PC-3 (cell line): ENCODE measurements around the gene KRTAP2-2. TPM values are rescaled to one million over a fixed set of nuclear protein-coding genes. Genes with fewer than 3 reads are reported as not detected.

ENCODE experiments used
- ATAC-seq: fragments of 200-7000 bp; cut with Tn5 transposase; 2 replicates; pipeline ENCODE4 v1.9.1; 2020; ENCODE audit warnings: mild to moderate bottlenecking, moderate library complexity
- BruUV-seq: library from RNA; stranded (reverse); fragments of 400-500 nt; replicated peaks from 2 replicates; lab custom pipeline; 2021; lab: Mats Ljungman, UMichigan
- CTCF ChIA-PET: fragments of 300-600 bp; sonication (Branson Sonifier 250); formaldehyde crosslinking; loops from one replicate; lab custom pipeline; 2022; ENCODE audit warnings: antibody characterized with exemption; lab: Charles Lee
- POLR2A ChIA-PET: fragments of 300-600 bp; sonication (Branson Sonifier 250); formaldehyde crosslinking; loops from one replicate; lab custom pipeline; 2022; ENCODE audit warnings: antibody characterized with exemption; ENCODE audit not compliant: unreplicated experiment; lab: Charles Lee
- DNase-seq: peaks from one replicate; pipeline ENCODE4 v3.0.0-alpha.2; 2015
- H2AFZ ChIP-seq: fragments of 300-600 bp; sonication (generic); 2 replicates; pipeline ENCODE4 v1.6.0; 2016; ENCODE audit warnings: antibody characterized with exemption, low read length
- H3F3A ChIP-seq: fragments of 300-600 bp; sonication (generic); one replicate; pipeline ENCODE4 v1.6.0; 2017; ENCODE audit warnings: antibody characterized with exemption, low read length, control low read depth, mild to moderate bottlenecking; ENCODE audit not compliant: unreplicated experiment
- H3K27ac ChIP-seq: fragments of 300-600 bp; sonication (generic); 2 replicates; pipeline ENCODE4 v1.5.1; 2016; ENCODE audit warnings: mild to moderate bottlenecking, low read length
- H3K27me3 ChIP-seq: fragments of 300-600 bp; sonication (generic); 2 replicates; pipeline ENCODE4 v1.6.1; 2016; ENCODE audit warnings: low read length, mixed read lengths
- H3K36me3 ChIP-seq: fragments of 300-600 bp; sonication (generic); 2 replicates; pipeline ENCODE4 v1.6.1; 2016; ENCODE audit warnings: low read depth, mixed run types, low read length, mixed read lengths
- H3K4me1 ChIP-seq: fragments of 300-600 bp; sonication (generic); 2 replicates; pipeline ENCODE4 v1.5.1; 2016; ENCODE audit warnings: low read length; ENCODE audit not compliant: insufficient read depth
- H3K4me2 ChIP-seq: fragments of 300-600 bp; sonication (generic); 2 replicates; pipeline ENCODE4 v1.6.0; 2016; ENCODE audit warnings: low read length
- H3K4me3 ChIP-seq: fragments of 300-600 bp; sonication (generic); 2 replicates; pipeline ENCODE4 v1.5.1; 2016; ENCODE audit warnings: mild to moderate bottlenecking, low read length, mixed read lengths
- H3K79me2 ChIP-seq: fragments of 300-600 bp; sonication (generic); 2 replicates; pipeline ENCODE4 v1.6.1; 2017; ENCODE audit warnings: low read length, mixed read lengths
- H3K9ac ChIP-seq: fragments of 300-600 bp; sonication (generic); 2 replicates; pipeline ENCODE4 v1.6.0; 2016; ENCODE audit warnings: mild to moderate bottlenecking, low read length
- H3K9me2 ChIP-seq: fragments of 300-600 bp; sonication (generic); replicated peaks from 2 replicates; pipeline ENCODE4 v1.6.1; 2016; ENCODE audit warnings: mixed run types, low read length, mixed read lengths
- H3K9me3 ChIP-seq: fragments of 300-600 bp; sonication (generic); 2 replicates; pipeline ENCODE4 v1.6.1; 2016; ENCODE audit warnings: low read length, mixed read lengths
- H4K20me1 ChIP-seq: fragments of 300-600 bp; sonication (generic); 2 replicates; pipeline ENCODE4 v1.6.1; 2016; ENCODE audit warnings: low read length, mixed read lengths
- EZH2 ChIP-seq: fragments of 300-600 bp; sonication (generic); IDR thresholded peaks from one replicate; pipeline ENCODE4 v1.6.1; 2017; ENCODE audit warnings: antibody characterized with exemption, mild to moderate bottlenecking, low read length; ENCODE audit not compliant: unreplicated experiment
- EZH2phosphoT487 ChIP-seq: fragments of 300-600 bp; sonication (generic); IDR thresholded peaks from 2 replicates; pipeline ENCODE4 v1.6.1; 2018; ENCODE audit warnings: mild to moderate bottlenecking, antibody characterized with exemption, low read length, borderline replicate concordance
- intact Hi-C: fragments of 100-400 bp; cut with micrococcal nuclease; formaldehyde crosslinking; loops from 2 replicates; pipeline ENCODE4 v1.9.0; 2023
- total RNA-seq: library from RNA; depleted of rRNA; stranded (reverse); fragments of >200 nt; gene quantifications from 2 replicates; pipeline ENCODE4 v1.2.3, GENCODE V29; 2014
- TF ChIP-seq, protein P1 (sequence below): fragments of 300-600 bp; sonication (generic); conservative IDR thresholded peaks from 2 replicates; pipeline ENCODE4 v1.5.1; 2017; ENCODE audit warnings: antibody characterized with exemption, low read depth, mild to moderate bottlenecking, low read length

The KRTAP2-2 gene
- total RNA-seq, 1 experiment from 2014 or later: not detected

DNA sequence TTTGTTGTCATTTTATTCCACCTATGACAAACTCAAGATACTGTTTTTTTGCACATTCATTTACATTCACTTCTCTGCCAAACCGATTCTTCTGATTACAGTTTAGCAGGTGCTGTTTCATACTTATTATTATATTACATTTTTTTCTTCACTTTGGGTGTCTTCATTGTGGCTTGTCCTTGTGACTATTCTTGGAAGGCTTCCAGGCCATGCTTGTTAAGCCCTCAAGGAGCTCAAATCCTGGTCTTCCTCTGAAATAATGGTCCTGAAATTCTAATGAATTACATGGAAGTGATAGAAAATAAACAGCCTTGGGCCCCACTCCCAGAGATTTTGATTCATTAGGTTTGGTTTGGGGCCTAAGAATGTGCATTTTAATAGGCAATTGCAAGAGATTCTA, 9.3 kb upstream of the KRTAP2-2 start:
- Histone ChIP-seq H3K4me3 (no peak overlapping the region), H3F3A (peaks cover 8% of the 10 kb centered on the region), H3K4me1 (peaks cover 76% of the 10 kb centered on the region), H3K36me3 (no peaks in the 10 kb centered on the region), H2AFZ (no peak overlapping the region), H3K9me3 (no peaks in the 10 kb centered on the region), H3K9ac (no peak overlapping the region), H3K27ac (peak overlapping the region; percentile 21; the same call in 1 of the 2 replicates), H3K4me2 (no peak overlapping the region), H3K79me2 (no peaks in the 10 kb centered on the region), H3K27me3 (no peaks in the 10 kb centered on the region), H3K9me2 (no peaks in the 10 kb centered on the region), H4K20me1 (no peaks in the 10 kb centered on the region)
- no peak for ATAC-seq
- TF ChIP-seq EZH2 (no peak), EZH2phosphoT487 (no peak)
- TF ChIP-seq, protein P1, sequence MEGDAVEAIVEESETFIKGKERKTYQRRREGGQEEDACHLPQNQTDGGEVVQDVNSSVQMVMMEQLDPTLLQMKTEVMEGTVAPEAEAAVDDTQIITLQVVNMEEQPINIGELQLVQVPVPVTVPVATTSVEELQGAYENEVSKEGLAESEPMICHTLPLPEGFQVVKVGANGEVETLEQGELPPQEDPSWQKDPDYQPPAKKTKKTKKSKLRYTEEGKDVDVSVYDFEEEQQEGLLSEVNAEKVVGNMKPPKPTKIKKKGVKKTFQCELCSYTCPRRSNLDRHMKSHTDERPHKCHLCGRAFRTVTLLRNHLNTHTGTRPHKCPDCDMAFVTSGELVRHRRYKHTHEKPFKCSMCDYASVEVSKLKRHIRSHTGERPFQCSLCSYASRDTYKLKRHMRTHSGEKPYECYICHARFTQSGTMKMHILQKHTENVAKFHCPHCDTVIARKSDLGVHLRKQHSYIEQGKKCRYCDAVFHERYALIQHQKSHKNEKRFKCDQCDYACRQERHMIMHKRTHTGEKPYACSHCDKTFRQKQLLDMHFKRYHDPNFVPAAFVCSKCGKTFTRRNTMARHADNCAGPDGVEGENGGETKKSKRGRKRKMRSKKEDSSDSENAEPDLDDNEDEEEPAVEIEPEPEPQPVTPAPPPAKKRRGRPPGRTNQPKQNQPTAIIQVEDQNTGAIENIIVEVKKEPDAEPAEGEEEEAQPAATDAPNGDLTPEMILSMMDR: no peak
- no peak for DNase-seq
- intact Hi-C loops: loop anchor here (5.0 to 10.0 kb wide), 3 partner anchors 60 to 150 kb away; partner anchors contain the start of gene KRTAP3-1
- BruUV-seq: no TSS peak
- ChIA-PET POLR2A (no interaction called here), CTCF (no interaction called here)

DNA sequence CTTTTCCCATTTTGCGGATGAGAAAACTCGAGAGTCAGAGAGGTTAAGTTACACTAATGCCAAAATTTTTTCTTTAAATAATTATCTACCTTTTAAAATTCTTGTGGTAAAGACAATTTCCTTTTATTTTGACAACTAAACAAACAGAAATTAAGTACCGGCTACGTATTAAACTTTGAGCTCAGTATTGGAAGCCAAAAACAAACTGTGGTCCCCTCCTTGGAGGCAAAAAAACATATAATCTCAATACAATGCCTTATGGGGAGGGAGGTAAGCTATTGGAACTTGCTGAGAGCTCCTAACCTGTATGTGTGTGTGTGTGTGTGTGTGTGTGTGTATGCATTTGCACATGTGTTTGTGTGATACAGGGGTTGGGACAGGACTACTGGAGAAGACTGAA, 8.4 kb upstream of the KRTAP2-2 start:
- no peaks in the 10 kb centered on the region for H3K36me3 ChIP-seq
- H4K20me1 ChIP-seq: no peaks in the 10 kb centered on the region
- DNase-seq: peak; percentile 53
- no TSS peak for BruUV-seq
- peak; percentile 14; the same call in 1 of the 2 replicates for ATAC-seq
- no peaks in the 10 kb centered on the region for H3K27me3 ChIP-seq
- peak overlapping the region; percentile 23; the same call in 1 of the 2 replicates for H3K4me2 ChIP-seq
- no peaks in the 10 kb centered on the region for H3K9me3 ChIP-seq
- peak overlapping the region; percentile 34 for H3K27ac ChIP-seq
- peaks cover 8% of the 10 kb centered on the region for H3F3A ChIP-seq
- no peak overlapping the region for H3K4me3 ChIP-seq
- no peaks in the 10 kb centered on the region for H3K9me2 ChIP-seq
- CTCF ChIA-PET: no interaction called here
- no peak overlapping the region for H2AFZ ChIP-seq
- peaks cover 82% of the 10 kb centered on the region for H3K4me1 ChIP-seq
- no peak overlapping the region for H3K9ac ChIP-seq
- no peaks in the 10 kb centered on the region for H3K79me2 ChIP-seq
- no peak for TF ChIP-seq EZH2
- TF ChIP-seq, protein P1: no peak
- no peak for TF ChIP-seq EZH2phosphoT487
- intact Hi-C loops: loop anchor here (5.0 to 10.0 kb wide), 3 partner anchors 59 to 151 kb away; partner anchors contain the start of gene KRTAP3-1
- POLR2A ChIA-PET: interaction anchor here (0.7 kb wide), 1 partner anchor 12 kb away, joined by 3 read pairs; no protein-coding TSS in a partner anchor

DNA sequence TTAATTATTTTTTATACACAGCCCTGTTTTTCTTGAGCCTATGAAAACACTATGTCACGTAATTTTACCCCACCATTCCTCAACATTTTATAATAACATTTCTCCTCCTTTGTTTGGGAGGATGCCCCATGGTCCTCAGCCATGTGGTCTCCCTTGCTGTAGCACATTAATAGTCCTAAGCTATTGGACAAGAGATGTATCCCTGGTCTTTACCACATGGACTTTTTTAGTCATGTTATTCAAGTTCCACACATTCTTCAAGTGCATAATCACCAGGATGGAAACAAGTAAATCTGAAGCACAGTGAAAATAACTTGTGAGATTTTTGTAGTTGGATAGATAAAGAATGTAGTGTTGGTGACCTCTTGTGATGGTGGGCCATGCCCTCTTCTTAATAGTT, 6.9 kb upstream of the KRTAP2-2 start:
- Histone ChIP-seq H3K9me3 (no peaks in the 10 kb centered on the region), H3K4me1 (peaks cover 82% of the 10 kb centered on the region), H3K36me3 (no peaks in the 10 kb centered on the region), H3K4me3 (no peak overlapping the region), H3F3A (peaks cover 8% of the 10 kb centered on the region), H4K20me1 (no peaks in the 10 kb centered on the region), H3K27me3 (no peaks in the 10 kb centered on the region), H3K9me2 (no peaks in the 10 kb centered on the region), H3K9ac (no peak overlapping the region), H3K79me2 (no peaks in the 10 kb centered on the region), H3K4me2 (no peak overlapping the region), H2AFZ (no peak overlapping the region), H3K27ac (peak overlapping the region; percentile 94)
- no TSS peak for BruUV-seq
- no peak for ATAC-seq
- CTCF ChIA-PET: no interaction called here
- TF ChIP-seq EZH2: no peak
- TF ChIP-seq, protein P1: no peak
- TF ChIP-seq EZH2phosphoT487: no peak
- DNase-seq: peak; percentile 54
- POLR2A ChIA-PET: no interaction called here
- intact Hi-C loops: loop anchor here (5.0 to 10.0 kb wide), 3 partner anchors 57 to 153 kb away; partner anchors contain the start of gene KRTAP3-1
